D721Med (cell line): ENCODE measurements around the gene ARL4D.

Source experiments
- DNase-seq: peaks from one replicate; pipeline ENCODE4 v3.0.0; 2011; ENCODE audit warnings: low spot score; ENCODE audit not compliant: insufficient read length
- FAIRE-seq: peaks from 2 replicates; lab custom pipeline; 2011; peaks lifted over from hg19 to GRCh38; lab: Jason Lieb, UNC
- TF ChIP-seq, protein P1 (sequence below): IDR thresholded peaks from 2 replicates; pipeline ENCODE4 v1.5.1; 2012; ENCODE audit warnings: mild to moderate bottlenecking, control low read depth; ENCODE audit not compliant: insufficient read depth; ENCODE audit errors: missing control alignments

ARL4D gene

DNA sequence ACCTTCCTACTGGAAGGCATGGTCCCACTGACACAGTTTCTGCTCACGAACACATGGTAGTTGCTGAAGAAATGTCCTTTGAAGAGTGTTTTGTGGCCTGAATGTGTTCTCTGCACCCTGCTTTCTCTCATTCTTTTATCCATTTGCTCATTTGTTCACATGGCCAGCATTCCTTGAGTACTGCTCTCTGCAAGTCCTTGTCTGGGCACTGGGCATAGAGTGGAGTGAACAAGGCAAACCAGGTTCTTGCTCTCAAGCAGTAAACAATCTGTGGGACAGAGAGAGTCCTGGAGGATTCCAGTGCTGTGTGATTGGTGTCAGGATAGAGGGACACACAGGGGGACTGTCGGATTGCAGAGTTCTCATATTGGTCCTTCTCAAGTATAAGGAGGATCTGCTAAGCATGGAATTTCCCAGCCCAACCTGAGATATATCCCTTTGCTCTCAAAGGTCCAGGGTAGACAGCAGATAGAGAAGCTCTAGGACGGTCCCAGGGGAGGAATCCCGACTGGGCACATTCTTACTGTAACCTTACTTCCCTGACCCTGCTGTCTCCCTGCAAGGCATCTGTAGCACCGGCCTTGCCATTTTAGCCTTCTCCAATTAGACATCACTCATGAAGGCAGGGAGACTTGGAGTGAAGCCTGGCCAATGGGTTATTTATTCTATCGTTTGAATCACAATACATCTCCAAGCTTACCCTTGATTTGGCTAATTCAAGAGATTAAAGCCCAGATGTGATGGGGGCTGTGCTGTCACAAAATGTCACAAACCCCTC lies 32.3 kb downstream of the ARL4D start:
- no peak for DNase-seq
- TF ChIP-seq, protein P1, sequence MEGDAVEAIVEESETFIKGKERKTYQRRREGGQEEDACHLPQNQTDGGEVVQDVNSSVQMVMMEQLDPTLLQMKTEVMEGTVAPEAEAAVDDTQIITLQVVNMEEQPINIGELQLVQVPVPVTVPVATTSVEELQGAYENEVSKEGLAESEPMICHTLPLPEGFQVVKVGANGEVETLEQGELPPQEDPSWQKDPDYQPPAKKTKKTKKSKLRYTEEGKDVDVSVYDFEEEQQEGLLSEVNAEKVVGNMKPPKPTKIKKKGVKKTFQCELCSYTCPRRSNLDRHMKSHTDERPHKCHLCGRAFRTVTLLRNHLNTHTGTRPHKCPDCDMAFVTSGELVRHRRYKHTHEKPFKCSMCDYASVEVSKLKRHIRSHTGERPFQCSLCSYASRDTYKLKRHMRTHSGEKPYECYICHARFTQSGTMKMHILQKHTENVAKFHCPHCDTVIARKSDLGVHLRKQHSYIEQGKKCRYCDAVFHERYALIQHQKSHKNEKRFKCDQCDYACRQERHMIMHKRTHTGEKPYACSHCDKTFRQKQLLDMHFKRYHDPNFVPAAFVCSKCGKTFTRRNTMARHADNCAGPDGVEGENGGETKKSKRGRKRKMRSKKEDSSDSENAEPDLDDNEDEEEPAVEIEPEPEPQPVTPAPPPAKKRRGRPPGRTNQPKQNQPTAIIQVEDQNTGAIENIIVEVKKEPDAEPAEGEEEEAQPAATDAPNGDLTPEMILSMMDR = no peak
- FAIRE-seq = no peak

DNA sequence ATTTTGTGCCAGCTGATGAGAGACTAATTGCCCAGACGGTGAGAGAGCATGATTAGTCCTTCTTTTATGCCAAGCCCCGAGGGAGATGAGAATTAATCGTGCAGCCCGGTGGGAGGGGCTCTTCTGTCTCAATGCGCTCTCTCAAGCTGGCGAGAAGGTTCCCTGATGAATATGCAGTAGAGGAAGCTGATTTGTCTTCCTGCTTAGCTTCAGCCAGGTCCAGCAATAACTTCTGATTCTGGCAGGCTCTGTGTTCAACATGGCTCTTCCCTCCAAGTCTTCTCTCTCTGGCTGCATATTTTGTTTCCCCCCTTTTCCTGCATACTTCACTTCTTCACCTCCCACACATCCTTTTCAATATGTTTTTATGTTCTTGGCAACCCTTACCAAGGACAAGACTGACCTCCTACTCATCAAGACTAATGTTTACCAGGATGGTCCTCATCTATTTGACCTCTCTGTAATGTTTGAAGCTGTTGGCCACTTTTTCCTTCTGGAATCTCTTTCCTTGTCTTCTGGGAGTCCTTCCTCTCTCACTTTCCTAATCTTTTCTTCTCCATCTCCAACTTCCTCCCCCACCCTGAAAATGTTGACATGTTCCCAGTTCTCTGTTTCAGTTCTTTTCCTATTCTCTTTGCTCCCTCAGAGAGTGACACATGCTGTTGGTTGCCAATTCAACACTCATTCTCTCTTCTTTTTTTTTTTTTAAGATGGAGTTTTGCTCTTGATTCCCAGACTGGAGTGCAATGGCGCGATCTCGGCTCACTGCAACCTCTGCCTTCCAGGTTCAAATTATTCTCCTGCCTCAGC lies 33.1 kb downstream of the ARL4D start:
- peak; percentile 65 for DNase-seq

DNA sequence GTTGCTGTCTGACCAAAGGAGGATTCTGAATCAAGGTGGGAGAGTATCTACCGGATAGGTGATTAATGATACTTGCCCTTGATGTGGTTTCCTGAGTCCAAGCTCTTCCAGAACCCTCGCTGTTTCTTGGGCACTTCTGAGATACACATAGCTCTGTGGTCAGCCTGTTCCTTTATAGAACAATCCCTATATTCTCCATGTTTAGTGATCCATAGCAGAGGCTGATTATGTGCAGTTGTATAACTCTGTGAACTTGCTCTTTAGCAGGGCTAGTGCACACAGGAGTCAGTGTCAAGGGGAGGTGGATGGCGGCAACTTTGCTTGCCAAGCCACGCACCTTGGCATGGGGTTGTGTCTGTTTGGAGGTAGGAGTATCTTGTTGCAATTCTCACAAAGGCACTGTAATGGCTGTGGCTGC lies 36.1 kb downstream of the ARL4D start:
- no peak for FAIRE-seq
- TF ChIP-seq, protein P1 = no peak
- no peak for DNase-seq

More for the DNA sequence above, 33.1 kb downstream of the ARL4D start:
- TF ChIP-seq, protein P1 = no peak
- no peak for FAIRE-seq

DNA sequence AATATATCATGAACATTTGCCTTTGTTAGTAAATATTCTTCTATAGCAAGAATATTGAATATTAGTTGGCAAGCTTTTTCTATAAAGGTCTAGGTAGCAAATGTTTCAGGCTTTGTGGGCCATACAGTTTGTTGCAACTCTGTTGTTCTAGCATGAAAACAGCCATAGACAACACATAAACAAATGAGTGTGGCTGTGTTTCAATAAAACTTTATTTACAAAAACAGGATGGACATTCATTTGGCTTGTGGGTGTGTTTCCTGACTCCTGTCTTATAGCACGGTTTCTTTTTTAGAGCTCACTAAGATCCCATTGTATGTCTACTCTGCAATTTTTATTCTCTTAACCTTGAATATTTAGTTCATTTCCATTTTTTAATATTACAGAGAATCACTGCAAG lies 39.0 kb downstream of the ARL4D start:
- no peak for DNase-seq
- no peak for FAIRE-seq
- TF ChIP-seq, protein P1 = no peak

DNA sequence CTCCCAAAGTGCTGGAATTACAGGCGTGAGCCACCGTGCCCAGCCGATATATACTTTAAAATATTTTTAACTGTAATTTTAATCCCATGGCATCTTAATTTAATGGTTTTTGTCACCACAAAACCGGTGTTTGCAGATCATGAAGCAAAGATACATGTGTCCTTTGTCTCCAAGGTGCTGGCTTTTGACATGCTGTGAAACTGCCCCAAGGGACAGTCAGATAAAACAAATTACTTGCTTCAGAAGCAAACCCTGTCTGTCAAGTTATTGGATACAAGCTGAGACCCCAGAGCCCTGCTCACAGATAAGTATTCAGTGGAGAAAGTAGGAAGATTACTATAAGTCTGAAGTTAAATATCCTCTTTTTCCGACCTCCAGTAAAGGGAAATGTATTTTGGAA lies 39.8 kb downstream of the ARL4D start:
- DNase-seq (no peak), FAIRE-seq (no peak)

DNA sequence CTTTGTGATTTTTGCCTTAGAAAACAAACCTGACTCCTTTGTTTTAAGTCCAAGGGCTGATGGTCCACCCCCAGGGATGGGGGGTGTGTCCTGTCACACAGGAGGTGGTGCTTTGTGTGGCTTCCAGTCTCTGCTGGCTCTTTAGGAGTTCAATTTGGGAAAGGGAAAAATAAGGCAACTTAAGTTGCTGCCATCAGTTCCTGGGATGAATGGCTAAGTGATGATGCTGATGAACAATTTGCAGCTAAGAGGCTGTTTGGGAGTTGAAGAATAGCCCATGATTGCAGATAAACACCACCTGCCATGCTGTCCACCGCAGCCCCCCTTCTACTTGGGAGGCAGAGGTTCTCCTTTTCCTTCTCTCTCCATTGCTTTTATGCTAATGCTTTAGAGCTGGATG lies 40.2 kb downstream of the ARL4D start:
- TF ChIP-seq, protein P1 = no peak
- no peak for DNase-seq
- FAIRE-seq = no peak

More for the DNA sequence above, 39.8 kb downstream of the ARL4D start:
- TF ChIP-seq, protein P1 = no peak
